Activated CD4-positive, CD25-positive, alpha-beta regulatory T cell treated with anti-CD3 and anti-CD28 coated beads, Interleukin-2, amount 50 U/mL, for 24 hours (primary cell): Measurements from ENCODE around the gene USP6NL.

Experiments used
- ATAC-seq, 2 donors: fragments of 150-1000 bp; cut with Tn5 transposase; one replicate each; pipeline ENCODE4 v1.10.0; 2021; ENCODE audit warnings: mild to moderate bottlenecking in 1 of 2, moderate library complexity in 1 of 2

The USP6NL gene

DNA sequence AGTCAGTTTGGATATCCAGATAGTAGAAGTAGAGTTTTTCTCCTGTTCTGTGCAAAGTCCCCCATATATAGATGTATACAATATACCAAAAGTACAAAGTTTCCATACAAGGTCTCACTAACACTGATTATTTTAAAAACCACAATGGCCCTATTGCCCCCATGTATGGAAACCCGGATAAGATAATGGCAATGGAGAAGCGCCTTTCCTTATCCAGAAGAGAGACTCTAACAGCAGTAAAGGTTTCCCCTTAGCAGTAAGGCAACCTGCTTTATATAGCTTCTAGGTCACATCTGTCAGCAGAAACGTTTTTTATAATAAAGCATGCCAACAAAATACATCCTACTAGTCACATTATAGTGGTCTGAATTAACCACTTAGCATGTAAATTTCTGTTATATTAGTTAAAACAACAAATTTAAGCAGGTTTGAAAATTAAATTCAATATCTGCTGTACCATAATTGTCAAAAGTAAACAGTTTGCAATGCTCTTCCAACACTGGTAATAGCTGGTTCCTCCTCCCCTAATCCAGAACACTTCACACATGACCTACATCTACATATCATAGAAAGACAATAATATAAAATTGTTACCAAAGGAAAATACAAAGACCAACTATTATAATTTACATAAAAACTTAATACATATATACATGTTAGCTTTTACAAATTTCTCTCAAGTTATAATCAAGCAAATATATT is 22.4 kb downstream of the USP6NL start:
- no peak for ATAC-seq

DNA sequence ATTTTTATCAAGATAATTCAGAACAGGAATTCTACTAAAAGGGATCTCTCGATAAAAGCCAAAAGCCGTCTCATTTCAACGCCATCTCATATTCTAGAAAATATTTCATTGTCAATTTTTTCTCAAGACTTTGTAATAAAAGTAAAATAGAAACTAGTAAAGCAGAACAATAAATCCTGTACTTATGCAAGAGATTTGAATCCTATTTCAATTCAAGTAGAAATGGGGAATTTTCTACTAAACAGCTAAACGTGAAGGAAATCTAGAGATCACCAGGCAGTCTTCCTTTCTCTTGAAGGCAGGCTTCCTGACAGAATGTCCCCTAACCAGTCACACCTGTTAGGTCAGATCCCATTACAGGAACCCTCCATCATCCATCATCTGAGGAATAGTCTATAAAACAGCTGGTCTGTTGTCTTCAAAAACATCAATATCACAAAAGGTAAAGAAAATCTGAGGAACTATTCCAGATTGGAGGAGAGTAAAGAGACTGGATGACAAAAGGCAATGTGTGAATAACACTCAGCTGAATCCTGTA is 23.7 kb downstream of the USP6NL start:
- ATAC-seq = no peak

DNA sequence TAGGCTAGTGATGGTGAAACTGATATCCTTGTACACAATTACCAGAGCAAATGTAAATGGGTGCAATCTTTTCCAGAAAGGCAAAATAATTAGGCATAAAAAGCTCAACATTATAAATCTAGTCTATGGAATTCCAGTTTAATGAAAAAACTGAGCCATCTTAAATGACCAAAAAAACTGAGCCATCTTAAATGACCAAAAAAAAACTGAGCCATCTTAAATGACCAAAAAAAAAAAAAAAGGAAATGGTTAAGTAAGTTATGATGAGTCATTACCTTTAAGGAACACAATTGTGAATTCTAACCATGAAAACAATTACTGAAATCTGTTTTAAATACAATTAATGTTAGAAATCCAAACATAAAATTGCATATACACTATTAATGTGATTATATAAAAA is 25.3 kb downstream of the USP6NL start:
- no peak for ATAC-seq

DNA sequence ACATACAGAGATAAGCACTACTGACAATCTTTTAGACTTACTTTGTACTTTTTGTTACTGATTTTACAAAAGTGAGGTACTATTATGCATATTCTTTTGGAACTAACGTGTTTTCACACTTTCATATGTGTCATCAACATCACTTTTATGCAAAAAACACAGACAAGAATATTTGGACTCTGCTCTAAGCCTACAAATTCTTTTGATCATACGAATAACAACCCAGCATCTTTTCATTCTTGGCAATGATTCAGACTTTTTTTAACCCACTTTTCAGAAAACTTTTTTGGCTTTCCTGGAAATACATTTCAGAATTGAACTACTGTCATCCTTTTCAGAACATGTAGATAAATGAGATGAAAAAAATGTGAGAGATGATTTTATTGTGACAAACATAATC is 30.2 kb downstream of the USP6NL start:
- ATAC-seq = peak; percentile 69 to 71

DNA sequence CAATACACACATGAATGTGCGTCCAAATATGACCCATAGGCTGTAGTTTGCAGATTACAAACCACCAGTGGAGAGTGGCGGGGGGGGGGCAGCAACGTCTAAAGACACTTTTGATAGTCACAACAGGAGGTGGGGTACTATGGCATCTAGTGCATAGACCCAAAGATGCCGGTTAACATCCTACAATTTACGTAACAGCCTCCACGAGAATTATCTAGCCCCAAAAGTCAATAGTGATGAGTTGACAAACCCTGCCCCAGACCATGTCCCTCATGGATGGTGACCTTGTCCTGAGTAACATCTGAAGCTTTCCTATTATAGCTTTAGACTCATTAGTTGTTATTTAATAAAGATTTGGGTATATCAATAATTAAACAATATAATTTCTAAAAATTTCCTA is 31.6 kb downstream of the USP6NL start:
- no peak for ATAC-seq

DNA sequence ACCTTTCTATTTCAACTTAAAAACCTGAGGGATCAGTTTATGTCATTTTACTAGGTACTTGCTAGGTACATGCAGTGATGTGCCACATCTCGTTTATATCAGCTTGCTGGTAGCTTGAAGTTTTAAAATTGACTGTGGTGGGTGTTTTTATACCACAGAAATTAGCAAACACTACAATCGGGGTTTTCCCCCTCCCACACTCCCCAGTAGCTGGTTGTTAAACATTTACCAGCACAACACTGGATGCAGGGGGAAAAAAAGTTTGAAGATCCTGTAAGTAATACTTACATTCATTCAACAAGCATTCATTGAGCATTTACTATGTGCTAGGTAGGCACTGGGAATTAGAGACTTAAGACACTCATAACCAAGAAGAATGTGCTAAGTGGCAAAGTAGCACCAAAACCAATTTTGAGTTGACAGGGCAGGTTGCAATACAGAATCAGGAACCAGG is 32.6 kb downstream of the USP6NL start:
- ATAC-seq = peak; percentile 55 to 57

DNA sequence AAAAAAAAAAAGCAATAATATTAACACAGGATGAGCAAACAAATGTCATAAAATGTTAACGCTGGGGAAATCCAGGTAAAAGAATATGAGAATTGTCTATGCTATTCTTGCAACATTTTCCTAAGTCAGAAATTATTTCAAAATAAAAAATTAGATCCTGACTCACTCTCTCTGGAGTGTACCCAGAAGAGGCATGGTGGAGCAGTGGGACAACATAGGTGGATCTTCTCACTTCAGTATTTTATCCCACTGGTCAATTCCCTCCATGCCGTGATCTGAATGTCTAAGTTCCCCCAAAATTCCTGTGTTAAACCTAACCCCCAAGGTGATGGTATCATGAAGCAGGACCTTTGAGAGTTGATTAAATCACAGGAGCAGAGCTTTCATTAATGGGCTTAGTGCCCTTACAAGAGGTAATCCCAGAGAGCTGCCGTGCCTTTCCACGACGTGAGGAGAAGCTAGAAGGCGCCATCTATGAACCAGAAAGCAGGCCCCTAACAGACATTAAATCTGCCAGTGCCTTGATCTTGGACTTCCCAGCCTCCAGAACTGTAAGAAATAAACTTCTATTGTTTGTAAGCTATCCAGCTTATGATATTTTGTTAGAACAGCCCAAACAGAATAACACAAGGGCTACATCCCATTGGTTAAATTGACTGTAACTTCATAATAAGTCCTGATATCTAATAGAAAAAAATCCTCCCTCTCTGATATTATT is 35.2 kb downstream of the USP6NL start:
- ATAC-seq = no peak

DNA sequence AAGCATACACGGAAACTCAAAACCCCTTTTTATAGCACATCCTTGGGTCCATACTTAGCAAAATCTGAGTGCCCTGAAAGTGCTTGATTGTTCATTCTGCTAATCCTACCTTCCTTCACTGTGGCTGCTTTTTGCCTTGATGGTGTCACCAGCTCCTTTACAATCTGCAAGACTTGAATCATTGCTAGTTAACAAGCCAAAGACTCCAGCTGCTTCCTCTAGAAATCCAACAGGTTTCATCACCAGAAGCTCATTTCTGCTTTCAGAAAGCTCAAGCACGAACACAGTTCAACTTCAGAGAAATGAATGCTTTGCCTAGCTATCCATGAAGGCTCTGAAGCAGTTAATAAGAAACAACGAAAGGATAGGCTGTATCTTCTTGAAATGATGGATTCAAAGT is 38.0 kb downstream of the USP6NL start:
- no peak for ATAC-seq

DNA sequence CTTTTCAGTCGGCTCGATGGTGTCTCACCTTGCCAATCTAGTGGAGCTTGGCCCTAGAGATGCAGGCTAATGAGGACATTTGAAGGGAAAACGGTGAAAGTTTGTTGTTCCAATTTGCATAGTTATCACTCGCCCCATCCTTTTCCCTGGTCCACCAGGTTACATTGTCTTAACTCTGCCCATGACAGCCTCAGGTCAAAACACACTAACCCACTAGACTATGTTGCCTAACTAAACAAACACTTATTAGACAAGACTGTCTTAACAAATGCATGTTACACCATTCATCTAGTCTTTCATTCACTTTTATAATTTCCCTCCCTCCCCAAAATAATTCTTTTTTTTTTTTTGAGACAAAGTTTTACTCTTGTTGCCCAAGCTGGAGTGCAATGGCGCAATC is 40.7 kb downstream of the USP6NL start:
- ATAC-seq = no peak

DNA sequence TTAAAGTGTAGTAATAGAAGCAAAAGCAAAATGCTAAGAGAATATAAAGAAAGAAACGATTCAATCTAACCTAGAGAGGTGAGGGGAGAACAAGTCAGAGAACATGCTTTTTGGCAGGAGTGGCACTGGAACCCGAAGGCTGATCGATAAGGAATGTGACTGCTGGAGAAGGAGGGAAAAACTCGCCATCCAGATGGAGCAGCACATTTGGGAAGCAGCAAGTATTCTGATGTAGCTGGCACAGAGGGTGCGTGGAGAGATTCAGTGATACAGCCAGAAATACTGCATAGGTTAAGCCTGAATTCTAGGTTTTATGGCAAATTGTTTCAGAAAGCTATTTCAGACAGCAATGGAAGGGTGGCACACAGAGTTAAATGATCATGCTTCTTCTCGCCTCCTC is 42.0 kb downstream of the USP6NL start:
- no peak for ATAC-seq

DNA sequence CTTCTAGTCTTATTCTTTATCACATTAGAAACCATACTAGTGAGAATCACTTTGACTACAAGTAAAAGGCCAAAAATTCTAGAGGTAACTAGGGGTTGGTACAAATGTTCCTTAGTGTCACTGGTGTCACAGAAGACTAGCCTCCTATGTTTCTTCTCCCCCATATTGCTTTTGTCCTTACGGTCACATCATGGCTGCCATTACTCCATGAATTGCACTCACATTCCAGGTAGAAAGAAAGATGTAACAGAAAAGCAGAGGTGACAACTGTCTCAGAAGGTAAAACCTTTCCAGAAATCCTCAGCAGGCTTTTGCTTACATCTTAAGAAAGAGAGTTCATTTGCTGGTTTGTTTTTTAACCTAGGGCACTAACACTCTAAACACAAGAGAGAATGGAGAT is 42.9 kb downstream of the USP6NL start:
- no peak for ATAC-seq

DNA sequence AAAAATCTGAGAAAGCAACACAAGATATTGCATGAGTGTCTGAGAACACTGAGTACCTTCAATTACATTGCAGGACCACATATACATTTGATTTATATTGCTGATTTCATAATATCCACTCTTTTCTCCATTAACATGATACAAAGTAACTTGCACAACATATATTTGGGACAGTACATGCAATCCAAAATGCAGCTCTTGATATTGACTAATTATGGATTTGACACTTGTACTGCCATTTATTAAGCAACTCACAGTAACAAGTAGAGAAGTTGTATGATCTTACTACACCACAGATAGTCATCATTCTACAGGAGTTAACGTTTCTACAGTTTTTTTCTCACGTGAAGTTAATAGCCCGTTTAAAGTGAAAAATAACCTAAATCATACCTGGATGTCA is 46.7 kb downstream of the USP6NL start:
- no peak for ATAC-seq

DNA sequence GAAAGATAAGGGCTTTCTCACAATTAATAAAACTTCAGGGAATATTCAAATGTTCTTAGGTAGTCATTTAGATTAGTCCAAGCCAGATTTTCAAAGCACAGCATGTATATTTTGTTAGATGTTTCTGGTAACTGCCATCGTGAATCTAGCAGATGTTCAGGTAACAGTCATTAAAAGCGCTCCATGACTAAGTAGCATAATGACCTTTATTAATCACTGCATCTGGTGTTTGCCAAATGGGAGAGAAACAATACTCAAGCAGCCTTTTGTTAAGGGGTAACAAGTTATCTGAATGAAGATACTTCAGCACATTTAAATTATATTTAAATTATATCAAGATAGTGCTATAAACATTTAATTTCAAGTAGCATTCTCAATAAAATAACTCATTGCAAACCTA is 47.5 kb downstream of the USP6NL start:
- ATAC-seq = no peak

DNA sequence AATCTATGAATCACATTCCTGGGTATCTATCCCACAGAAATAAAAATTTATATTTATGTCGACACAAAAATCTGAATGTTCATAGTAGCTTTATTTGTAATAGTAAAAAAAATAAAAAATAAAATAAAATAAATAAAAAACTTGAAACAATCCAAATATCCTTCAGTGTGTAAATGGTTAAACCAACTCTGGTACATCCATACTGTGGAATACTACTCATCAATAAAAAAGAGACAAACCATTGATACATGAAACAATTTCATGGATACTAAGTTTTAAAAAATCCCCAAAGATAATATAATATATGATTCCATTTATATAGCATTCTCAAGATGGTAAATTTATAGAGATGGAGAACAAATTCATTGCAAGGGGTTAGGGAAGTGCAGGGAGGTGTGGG is 48.6 kb downstream of the USP6NL start:
- no peak for ATAC-seq

DNA sequence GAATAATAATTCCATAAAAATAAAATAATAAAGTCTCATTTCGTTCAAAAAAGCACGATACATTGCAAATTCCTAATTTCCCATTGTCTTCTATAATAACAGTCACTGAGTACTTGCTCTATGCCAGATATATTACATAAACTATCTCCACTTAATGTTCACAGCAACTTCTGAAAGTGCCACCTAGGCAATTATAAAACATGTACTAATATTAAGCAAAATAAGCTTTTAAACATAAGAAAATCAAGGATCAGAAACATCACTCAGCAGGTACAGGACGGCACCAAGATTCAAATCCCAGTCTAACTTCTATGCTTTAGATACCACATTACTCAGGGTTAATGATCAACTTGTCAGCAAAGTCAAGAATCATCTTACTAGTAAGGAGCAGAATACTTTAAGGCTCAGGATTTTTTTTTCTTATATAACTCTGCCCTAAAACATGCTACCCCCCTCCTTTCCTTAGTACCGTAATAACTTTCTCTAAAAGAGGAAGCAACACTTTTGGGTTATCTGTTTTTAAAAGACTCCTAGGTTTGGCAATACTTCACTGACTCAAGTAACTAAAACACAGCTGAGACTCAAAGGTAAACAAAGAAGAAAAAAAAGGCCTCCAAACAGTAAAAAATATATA is 51.3 kb downstream of the USP6NL start:
- no peak for ATAC-seq

DNA sequence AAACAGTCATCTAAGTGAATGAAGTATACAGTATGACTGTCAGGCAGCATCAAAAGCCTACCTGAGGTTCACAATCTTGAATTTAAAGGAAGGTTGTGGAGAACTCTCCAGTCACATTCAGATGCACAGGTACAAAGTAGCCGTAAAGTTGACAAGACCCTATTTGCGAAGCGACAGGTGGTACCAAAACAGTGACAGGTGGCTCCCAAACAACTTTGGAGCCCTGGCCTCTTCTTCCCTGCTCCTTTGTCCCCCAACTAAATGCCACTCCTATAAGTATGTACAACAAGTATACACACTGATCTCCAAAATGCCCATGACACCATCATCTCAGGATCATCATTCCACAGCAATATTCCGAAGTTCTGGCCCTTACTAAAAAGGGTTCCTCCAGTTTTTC is 53.5 kb downstream of the USP6NL start:
- no peak for ATAC-seq

DNA sequence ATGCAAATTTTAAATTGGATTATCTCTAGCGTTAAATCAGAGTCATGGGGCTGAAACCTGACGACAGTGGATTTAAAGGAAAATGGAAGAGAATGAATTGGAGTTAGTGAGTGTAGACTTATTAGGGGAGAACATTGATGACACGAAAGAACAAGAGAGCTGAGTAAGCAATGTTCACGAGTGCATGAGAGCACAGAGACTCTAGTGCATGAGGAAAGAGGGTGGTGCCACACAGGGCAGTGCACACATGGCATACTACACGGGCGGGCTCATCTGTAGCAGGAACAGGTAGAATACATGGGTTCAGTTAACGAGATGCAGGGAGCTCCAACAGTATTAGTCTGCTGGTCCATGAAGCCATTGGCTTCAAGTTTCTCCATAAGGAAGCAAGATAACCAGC is 53.9 kb downstream of the USP6NL start:
- no peak for ATAC-seq

DNA sequence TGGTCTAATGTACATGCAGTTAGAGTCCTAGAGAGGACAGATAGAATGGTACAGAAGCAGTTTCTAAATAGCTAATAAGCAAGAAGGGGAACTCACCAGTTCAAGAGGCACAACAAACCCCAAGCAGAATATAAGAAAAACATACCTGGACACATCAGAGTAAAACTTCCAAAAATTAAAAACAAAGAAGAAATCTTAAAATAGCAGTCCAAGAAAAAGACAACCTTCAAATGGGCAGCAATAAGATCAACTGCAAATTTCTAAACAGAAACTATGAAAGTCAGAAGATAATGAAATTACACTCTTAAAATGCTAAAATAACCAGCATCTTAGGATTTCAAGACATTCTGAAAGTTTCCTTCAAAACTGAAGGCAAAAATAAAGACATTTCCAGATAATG is 55.9 kb downstream of the USP6NL start:
- no peak for ATAC-seq

DNA sequence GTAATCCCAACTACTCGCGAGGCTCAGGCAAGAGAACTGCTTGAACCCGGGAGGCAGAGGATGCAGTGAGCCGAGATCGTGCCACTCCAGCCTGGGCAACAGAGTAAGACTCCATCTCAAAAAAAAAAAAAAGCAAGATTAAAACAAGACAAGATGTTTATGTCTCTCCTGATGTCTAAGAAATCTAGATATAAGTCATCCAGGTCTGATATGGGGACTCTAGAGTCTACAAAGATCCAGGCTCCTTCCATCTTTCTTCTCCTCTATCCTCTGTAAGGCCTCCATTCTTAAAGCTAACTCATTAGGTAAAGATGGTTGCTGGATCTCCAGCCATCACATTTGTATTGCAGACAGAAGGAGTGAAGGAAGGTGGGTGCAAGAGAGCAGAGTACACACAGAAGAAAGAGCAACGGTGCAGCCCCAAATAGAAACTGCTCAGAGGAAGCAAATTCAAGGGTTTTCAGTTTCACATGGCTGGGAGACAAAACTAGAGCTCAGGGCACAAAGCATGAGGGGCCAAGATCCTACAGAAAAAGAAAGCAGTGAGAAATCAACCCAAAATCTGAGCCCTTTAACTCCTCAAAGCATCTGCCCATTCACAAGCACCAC is 57.6 kb downstream of the USP6NL start:
- ATAC-seq = peak in 1 of 2 donors; percentile 34

DNA sequence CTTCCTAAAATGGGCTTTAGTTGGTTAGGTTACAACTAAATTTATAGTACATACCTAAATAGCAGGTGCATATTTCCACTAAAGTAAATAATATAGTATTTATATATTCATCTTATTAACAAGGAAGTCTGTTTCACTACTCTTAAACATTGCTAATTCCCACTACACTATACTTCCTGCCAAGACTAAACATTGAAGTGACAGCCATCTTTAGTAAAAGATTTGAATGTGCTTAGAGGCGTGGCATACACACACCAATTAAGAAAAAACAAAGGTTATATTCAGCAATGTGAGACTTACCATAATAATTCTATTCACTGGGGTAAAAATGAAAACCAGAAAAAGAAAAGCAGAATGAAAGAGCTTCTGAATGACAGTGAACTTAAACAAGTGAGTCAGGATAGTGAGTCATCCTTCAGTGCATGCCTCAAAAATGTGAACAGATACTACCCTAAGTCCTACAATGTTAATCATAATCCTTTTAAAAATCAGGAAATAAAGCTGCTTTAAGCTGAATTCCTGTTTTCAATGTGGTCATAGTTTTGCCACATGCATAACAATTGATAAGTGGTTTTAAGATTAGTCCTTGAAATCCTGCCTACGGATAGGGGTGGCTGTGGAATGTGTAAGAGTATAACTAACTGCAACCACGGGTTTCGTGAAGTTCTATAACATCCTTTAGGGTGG is 59.4 kb downstream of the USP6NL start:
- ATAC-seq = peak; percentile 91 to 93

DNA sequence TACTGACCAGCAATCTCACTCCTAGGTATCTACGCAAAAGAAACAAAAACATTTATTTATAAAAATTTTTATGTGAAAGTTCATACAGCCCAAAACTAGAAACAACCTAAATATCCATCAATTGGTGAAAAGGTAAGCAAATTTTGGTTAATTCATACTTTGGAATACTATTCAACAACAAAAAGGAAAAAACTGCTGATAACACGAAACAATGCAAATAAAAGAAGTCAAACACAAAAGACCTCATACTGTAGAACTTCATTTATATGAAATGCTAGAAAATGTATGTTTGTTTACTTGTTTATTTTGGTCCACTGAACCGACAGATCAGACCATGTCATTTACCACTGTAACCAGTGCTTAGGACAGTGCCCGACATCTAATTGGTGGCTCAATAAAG is 60.3 kb downstream of the USP6NL start:
- no peak for ATAC-seq

DNA sequence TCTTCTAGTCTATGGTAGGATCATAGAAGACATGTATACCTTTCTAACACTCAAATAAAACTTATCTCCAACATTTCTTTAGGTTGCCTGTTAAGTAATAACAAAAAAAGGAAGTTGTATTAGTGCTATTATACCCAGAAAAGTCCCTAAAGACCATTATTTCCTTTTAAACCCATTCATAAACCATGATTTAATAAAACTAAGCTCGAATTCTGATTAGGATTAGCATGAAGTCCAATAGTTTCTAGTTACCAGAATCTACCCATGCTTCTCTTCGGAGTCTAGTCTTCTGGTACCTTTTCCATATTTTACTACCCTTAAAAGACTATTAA is 62.7 kb downstream of the USP6NL start:
- no peak for ATAC-seq
